ENCODE results near the gene SP140L. TPM values are rescaled to one million over a fixed set of nuclear protein-coding genes. Genes with fewer than 3 reads are reported as not detected.

The SP140L gene
- total RNA-seq, 4 donors from 2014 or later = 6.5 to 18.6 (median 8.4) TPM

DNA sequence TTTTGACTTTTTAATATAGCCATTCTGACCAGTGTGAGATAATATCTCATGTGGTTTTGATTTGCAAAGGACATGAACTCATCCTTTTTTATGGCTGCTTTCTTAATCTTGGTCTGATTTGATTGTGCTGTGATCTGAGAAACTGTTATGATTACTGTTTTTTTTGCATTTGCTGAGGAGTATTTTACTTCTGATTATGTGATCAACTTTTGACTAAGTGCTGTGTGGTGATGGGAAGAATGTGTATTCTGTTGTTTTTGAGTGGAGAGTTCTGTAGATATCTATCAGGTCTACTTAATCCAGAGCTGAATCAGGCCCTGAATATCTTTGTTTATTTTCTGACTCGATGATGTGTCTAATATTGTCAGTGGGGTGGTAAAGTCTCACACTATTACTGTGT lies 16.8 kb downstream of the SP140L start:
- no peak for DNase-seq
- no peak overlapping the region for H3K27ac ChIP-seq
- H3K4me1 ChIP-seq = no peaks in the 10 kb centered on the region
- H3K4me3 ChIP-seq (replicated peaks in 1 of 3) = no peak overlapping the region
- no peaks in the 10 kb centered on the region for H3K27me3 ChIP-seq
- WGBS, 2 donors = 89 to 94% methylated on average over 1 of the region's 1 CpG
- no peaks in the 10 kb centered on the region for H3K36me3 ChIP-seq
- TF ChIP-seq, protein P1, sequence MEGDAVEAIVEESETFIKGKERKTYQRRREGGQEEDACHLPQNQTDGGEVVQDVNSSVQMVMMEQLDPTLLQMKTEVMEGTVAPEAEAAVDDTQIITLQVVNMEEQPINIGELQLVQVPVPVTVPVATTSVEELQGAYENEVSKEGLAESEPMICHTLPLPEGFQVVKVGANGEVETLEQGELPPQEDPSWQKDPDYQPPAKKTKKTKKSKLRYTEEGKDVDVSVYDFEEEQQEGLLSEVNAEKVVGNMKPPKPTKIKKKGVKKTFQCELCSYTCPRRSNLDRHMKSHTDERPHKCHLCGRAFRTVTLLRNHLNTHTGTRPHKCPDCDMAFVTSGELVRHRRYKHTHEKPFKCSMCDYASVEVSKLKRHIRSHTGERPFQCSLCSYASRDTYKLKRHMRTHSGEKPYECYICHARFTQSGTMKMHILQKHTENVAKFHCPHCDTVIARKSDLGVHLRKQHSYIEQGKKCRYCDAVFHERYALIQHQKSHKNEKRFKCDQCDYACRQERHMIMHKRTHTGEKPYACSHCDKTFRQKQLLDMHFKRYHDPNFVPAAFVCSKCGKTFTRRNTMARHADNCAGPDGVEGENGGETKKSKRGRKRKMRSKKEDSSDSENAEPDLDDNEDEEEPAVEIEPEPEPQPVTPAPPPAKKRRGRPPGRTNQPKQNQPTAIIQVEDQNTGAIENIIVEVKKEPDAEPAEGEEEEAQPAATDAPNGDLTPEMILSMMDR (IDR thresholded peaks at IDR 0.05) = no peak
- no peak for TF ChIP-seq POLR2A (IDR thresholded peaks at IDR 0.05)
- intact Hi-C loops (cut with DNase I) = no loop called here
- no peaks in the 10 kb centered on the region for H3K9me3 ChIP-seq

DNA sequence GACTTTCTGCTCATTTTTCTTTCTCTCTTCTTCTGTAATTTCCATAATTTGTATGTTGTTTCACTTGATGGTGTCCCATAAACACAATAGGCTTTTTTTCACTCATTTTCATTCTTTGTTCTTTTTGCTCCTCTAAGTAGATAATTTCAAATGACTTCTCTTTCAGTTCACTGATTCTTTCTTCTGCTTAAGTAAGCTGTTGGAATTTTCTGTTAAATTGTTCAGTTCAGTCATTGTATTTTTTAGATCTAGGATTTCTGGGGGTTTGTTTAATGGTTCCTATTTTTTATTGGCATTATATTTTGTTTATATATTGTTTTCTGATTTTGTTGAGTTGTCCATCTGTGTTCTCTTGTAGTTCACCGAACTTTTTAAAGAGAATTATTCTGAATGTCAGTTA lies 19.5 kb downstream of the SP140L start:
- no peaks in the 10 kb centered on the region for H3K27me3 ChIP-seq
- no peaks in the 10 kb centered on the region for H3K36me3 ChIP-seq
- no peaks in the 10 kb centered on the region for H3K9me3 ChIP-seq
- H3K27ac ChIP-seq = no peak overlapping the region
- WGBS, 2 donors = 93 to 100% methylated on average over 1 of the region's 1 CpG
- intact Hi-C loops (cut with DNase I) = no loop called here
- DNase-seq = no peak
- no peak overlapping the region for H3K4me3 ChIP-seq (replicated peaks in 1 of 3)
- H3K4me1 ChIP-seq = no peaks in the 10 kb centered on the region
- TF ChIP-seq POLR2A (IDR thresholded peaks at IDR 0.05) = no peak
- TF ChIP-seq, protein P1 (IDR thresholded peaks at IDR 0.05) = no peak

DNA sequence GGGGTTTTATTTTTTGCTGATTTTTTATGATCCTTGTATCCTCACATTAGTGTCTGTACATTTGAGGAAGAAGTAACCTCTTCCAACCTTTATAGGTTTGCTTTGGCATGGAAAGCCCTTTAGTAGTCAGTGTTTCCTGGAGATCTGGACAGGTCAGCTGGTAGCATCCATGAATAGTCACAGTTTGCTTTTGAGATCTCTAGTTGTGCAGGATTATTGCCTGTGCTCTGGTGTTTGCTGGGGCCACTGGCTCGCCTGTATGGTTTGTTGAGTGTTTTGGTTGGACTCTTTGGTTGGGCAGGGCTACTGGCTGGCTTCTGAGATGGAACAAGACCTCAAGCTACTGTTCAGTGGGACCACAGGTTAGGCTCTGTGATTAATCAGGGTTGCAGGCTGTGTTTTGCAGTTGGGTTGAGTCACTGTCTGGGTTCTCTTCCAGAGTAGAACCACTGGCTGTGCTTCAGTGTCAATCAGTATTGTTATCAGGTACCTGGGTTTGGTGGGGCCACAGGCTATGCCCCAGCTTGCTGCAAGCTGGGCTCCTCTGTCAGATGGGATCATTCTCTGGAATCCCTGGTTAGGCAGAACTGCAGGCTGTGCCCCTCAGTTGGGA lies 20.0 kb downstream of the SP140L start:
- no peak for DNase-seq
- H3K4me1 ChIP-seq = no peaks in the 10 kb centered on the region
- no peaks in the 10 kb centered on the region for H3K9me3 ChIP-seq
- intact Hi-C loops (cut with DNase I) = no loop called here
- H3K4me3 ChIP-seq (replicated peaks in 1 of 3) = no peak overlapping the region
- H3K36me3 ChIP-seq = no peaks in the 10 kb centered on the region
- H3K27me3 ChIP-seq = no peaks in the 10 kb centered on the region
- no peak overlapping the region for H3K27ac ChIP-seq
- TF ChIP-seq POLR2A (IDR thresholded peaks at IDR 0.05) = no peak
- TF ChIP-seq, protein P1 (IDR thresholded peaks at IDR 0.05) = no peak
- WGBS, 2 donors = 87 to 89% methylated on average over 1 of the region's 1 CpG

DNA sequence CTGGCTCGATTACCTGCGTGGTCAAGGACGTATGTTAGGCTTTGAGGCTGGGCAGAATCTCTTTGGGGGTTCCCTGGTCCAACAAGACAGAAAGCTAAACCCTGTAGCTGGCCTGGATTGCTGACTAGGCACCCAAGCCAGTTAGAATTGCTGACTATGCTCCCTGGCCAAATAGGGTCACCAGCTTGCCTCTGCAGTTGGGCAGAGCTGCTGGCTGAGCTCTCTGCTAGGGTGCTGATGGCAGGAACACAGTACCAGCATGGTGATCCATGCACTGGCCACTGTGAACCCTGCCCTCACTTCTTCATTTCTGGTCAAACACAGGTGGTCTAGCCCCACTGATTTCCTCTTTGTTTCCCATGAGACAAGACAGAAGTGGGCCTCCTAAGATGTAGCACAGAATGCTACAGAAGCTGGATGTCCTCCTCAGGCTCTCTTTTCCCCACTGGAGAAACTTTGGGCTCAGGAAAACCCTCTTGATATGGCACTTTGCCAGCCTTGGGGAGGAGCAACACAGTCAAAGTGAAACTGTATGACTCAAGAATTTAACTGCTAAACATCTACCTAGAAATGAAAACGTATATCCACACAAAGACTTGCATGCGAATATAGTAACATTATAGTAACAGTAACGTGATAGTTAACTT lies 20.8 kb downstream of the SP140L start:
- intact Hi-C loops (cut with DNase I) = no loop called here
- 87 to 93% methylated on average over 4 to 6 of the region's 6 CpGs for WGBS, 2 donors
- no peaks in the 10 kb centered on the region for H3K4me1 ChIP-seq
- H3K27me3 ChIP-seq = no peaks in the 10 kb centered on the region
- TF ChIP-seq, protein P1 (IDR thresholded peaks at IDR 0.05) = no peak
- no peak for TF ChIP-seq POLR2A (IDR thresholded peaks at IDR 0.05)
- no peak overlapping the region for H3K4me3 ChIP-seq (replicated peaks in 1 of 3)
- H3K27ac ChIP-seq = no peak overlapping the region
- no peaks in the 10 kb centered on the region for H3K36me3 ChIP-seq
- DNase-seq = no peak
- no peaks in the 10 kb centered on the region for H3K9me3 ChIP-seq

DNA sequence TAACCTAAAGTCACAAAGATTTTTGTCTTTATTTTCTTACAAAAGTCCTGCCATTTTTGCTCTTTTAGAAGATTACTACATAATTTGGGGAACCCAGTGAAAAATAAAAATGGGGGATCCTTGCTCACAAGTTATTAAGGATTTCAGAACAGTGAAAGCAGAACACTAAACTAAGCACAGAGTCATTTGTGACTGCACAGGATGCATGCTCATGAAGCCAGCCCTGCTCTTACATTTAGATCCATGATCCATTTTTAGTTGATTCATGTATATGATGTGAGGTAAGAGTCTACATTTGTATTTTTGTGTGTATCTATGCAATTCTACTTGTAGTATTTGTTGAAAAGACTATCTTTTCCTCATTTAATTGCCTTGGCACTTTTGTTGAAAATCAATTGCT lies 21.8 kb downstream of the SP140L start:
- no peaks in the 10 kb centered on the region for H3K9me3 ChIP-seq
- intact Hi-C loops (cut with DNase I) = no loop called here
- no peak overlapping the region for H3K4me3 ChIP-seq (replicated peaks in 1 of 3)
- no peaks in the 10 kb centered on the region for H3K27me3 ChIP-seq
- DNase-seq = no peak
- no peaks in the 10 kb centered on the region for H3K36me3 ChIP-seq
- no peaks in the 10 kb centered on the region for H3K4me1 ChIP-seq
- no peak for TF ChIP-seq POLR2A (IDR thresholded peaks at IDR 0.05)
- TF ChIP-seq, protein P1 (IDR thresholded peaks at IDR 0.05) = no peak
- H3K27ac ChIP-seq = no peak overlapping the region

Data from thyroid gland (tissue), 4 donors.